NCI-H82 (cell line): ENCODE results near the gene MAGEC1.
"Not testable (repeated sequence)": the region's sequence is repeated elsewhere in the genome, so short reads cannot be mapped to it uniquely, and the experiment has no call there.

Source experiments
- DNase-seq: peaks from one replicate; lab custom pipeline; 2025; lab: John Stamatoyannopoulos, UW

Gene MAGEC1, protein sequence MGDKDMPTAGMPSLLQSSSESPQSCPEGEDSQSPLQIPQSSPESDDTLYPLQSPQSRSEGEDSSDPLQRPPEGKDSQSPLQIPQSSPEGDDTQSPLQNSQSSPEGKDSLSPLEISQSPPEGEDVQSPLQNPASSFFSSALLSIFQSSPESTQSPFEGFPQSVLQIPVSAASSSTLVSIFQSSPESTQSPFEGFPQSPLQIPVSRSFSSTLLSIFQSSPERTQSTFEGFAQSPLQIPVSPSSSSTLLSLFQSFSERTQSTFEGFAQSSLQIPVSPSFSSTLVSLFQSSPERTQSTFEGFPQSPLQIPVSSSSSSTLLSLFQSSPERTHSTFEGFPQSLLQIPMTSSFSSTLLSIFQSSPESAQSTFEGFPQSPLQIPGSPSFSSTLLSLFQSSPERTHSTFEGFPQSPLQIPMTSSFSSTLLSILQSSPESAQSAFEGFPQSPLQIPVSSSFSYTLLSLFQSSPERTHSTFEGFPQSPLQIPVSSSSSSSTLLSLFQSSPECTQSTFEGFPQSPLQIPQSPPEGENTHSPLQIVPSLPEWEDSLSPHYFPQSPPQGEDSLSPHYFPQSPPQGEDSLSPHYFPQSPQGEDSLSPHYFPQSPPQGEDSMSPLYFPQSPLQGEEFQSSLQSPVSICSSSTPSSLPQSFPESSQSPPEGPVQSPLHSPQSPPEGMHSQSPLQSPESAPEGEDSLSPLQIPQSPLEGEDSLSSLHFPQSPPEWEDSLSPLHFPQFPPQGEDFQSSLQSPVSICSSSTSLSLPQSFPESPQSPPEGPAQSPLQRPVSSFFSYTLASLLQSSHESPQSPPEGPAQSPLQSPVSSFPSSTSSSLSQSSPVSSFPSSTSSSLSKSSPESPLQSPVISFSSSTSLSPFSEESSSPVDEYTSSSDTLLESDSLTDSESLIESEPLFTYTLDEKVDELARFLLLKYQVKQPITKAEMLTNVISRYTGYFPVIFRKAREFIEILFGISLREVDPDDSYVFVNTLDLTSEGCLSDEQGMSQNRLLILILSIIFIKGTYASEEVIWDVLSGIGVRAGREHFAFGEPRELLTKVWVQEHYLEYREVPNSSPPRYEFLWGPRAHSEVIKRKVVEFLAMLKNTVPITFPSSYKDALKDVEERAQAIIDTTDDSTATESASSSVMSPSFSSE

DNA sequence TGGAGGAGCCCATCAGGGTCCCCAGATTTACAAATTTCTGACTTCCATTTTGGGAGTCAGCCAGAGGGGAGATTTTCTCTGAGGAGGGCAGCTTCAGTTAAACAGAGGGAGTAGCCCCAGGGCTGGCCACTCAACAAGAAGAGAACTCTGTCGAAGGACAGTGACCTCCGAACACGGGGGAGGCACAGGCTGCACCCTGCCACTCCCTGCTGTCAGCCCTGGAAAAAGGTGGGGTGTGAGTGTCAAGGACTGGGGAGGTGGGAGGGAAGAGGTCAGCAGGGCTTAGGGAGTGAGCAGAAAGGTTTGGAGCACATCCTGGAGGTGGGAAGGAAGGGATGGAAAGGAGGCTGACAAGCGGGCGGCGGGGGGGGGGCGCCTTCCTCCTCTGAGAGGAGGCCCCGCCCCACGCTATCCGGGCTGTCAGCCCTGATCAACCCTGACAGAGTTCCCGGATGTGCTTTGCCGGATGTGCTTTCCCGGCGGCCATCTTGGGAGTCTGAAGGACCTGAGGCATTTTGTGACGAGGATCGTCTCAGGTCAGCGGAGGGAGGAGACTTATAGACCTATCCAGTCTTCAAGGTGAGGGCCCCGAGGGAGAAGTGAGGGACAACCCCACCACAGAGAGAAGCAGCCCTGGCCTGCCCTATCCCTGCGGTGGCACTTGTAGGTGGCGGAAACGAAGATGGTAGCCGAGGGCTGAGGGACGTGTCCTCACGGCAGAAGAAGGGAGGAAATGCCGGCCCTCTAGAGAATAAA, at the start of gene MAGEC1:
Gene MAGEC1, plus strand, starts transcription at position 495 of the 756 bp plus-strand sequence. CDS start 1,179 bp downstream, outside the sequence.
- peak; percentile 7 for DNase-seq

DNA sequence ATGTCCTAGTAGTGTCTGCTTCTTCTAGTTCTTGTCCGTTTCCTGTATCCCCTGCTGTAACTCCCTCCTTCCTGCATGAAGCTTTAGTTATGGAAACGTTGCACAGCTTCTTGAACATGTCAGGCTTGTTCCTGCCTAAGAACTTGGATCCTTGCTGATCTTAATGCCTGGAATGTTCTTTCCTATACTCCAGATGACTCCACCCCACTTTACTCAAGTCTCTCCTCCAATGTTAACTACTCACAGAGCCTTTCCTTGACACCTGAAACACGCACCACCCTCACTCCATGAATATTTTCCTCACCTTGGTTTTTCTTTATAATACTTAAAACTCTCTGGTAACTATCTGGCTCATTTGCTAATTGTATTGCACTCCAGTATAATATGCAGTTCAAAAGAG, 46.2 kb upstream of the MAGEC1 start:
- no peak for DNase-seq

DNA sequence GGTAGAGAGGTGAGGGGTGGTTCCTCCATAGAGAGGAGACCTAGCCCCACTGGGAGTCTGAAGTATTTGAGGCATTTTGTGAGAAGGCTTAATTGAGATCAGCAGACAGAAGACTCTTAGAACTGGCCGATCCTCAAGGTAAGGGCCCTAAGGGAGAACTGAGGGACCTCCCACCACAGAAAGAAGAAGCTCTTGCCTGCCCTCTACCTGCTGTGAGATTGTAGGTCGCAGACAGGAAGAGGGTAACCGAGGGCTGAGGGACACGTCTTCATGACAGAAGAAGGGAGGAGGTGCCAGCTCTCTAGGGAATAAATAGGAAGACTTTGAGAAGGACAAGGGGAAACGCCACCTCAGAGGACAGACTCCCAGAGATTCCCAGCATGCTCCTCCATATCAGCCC, 24.1 kb upstream of the MAGEC1 start:
- DNase-seq, result peak; percentile 8

DNA sequence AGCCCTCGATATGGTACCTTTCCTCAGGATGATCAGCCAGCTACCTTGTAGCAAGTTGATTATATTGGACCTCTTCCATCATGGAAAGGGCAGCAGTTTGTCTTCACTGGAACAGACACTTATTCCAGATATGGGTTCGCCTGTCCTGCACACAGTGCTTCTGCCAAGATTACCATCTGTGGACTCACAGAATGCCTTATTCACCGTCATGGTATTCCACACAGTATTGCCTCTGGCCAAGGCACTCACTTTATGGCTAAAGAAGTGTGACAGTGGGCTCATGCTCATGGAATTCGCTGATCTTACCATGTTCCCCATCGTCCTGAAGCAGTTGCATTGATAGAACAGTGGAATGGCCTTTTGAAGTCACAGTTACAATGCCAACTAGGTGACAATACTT, 14.9 kb upstream of the MAGEC1 start:
- not testable (repeated sequence) for DNase-seq

DNA sequence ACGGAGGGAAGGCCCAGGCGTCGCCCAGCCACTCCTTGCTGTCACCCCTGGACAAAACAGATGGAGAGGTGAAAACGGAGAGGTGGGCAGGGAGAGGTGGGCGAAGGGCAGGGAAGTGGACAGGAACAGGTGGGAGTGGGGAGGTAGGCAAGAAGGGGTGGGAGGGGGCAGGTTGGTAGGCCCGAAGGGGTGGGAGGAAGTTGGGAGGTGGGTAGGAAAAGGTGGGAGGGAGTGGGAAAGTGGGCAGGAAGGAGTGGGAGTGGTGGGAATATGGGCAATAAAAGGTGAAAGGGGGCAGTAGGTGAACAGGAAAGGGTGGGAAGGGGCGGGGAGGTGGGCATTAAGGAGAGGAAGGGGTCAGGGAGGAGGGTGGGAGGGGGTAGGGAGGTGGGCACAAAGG, 9.0 kb upstream of the MAGEC1 start:
- no peak for DNase-seq

DNA sequence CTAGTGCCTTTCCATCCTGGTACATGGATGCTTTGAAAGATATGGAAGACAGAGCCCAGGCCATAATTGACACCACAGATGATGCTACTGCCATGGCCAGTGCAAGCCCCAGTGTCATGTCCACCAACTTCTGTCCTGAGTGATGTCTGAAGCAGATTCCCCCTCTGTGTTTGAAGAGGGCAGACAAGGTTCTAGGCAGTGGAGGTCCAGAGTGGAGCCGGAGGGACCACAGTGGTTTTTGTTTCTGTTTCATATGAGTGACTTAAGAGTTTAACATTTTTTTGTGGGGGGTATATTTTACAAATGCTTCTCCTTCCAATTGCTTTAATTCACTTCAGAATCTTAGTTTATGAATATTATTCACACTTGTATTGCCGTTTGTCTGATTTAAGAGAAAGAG, 6.0 kb upstream of the MAGEC1 start:
- no peak for DNase-seq

DNA sequence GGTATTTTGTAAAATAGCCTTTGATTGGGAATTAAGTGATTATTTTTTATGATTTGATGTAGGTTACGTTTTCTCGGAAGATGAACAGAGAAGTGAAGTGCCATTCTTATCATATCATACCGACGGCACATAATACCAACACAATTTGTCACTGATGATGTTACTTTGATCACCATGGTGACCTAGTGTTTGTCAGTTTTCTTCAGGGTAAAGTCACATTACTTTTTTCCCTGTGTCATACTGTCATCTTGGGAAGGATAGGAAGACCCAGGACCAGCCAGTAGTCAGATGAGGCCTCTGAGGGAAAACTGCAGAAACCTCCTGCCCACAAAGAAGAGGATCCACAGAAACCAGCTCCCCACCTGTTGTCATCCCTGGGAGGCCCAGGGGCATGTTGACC, 1.3 kb upstream of the MAGEC1 start:
- DNase-seq, result no peak

DNA sequence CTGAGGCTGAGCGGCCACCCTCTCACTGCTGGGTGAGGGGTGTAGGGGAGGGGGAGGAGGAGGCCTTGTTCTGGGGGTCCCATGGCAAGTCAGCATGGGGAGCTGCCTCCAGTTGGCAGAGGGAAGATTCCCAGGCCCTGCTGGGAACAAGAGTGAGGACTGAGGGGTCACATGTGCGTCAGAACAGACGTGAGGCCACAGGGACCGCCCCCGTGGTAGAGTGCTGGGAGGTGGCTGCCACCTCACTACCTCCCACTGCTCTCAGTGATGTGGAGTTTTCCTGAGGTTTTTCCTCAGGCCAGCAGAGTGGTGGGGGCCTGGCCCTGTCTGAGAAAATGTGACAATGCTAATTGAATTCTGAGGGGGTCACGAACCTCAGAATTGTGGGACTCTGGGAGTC, 568 bp downstream of the MAGEC1 start:
- no peak for DNase-seq

DNA sequence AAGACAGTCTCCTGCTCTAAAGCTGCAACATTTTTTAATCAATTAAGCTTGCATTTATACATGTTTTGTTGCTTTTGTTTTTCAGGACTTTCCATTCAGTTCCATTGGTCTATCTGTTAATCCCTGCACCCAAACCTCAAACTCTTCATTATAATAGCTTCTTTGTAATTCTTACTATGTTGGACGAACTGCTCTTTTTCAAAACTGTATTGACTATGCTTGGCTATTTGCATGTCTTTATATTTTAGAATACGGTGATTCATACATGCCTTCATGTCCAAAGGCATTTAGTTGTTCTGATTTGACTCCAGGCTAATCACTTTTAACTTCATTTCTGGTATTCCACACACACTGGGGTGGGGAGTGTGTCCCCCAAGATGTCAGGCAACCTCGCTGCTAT, 14.1 kb downstream of the MAGEC1 start:
- DNase-seq, result no peak

DNA sequence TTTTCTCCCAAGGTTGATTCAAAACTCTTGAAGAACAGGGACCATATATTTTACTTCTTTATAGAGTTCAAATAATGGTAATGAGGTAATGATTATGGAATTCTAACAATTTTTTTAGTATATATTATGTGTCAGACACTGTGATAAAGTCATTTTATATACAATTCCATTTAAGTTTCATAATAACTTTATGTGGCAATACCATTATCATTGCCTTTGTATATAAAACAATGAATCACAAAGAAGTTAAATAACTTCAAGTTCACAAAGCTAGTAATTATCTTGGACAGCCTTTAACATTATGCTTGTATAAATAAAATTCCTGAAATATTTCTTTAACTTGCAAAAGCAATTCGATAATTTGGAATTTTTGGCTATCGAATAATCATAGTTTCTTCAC, 20.6 kb downstream of the MAGEC1 start:
- DNase-seq, result no peak

DNA sequence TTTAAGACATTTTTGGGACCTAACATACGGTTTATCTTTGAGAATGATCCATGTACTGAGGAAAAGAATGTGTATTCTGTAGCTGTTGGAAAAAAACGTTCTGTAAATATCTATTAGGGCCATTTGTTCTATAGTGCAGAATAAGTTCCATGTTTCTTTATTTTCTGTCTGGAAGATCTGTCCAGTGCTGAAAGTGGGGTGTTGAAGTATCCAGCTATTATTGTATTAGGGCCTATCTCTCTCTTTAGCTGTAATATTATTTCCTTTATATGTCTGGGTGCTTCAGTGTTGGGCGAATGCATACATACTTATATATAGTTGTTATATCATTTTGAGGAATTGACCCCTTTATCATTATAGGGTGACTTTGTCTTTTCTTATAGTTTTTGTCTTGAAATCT, 24.7 kb downstream of the MAGEC1 start:
- DNase-seq, result no peak

DNA sequence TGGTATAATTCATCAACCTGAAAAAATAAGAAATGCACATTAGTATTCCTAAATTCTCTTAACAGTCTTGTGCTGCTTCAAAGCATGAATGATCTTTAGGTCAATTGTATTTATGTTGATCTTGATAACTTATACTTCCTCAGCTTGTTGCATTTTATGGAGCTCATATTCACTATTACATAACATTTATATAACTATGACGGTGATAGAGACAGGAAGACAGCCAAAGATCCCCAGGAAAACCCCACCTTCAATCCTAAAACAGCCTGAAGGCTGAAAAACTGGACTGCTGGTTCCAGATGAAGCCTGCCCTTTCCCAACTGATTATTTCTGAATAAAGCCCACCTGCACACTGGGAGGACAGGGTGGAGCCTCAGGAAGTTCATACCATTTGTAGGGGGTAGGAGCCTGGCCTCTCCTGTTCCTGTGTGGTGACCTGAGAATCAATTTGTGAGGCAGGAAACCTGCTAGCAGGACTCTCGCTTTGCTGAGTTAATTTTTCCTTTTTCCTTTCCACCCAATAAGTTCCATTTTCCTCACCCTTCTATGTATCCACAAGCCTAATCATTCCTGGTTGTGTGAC, 30.5 kb downstream of the MAGEC1 start:
- no peak for DNase-seq

DNA sequence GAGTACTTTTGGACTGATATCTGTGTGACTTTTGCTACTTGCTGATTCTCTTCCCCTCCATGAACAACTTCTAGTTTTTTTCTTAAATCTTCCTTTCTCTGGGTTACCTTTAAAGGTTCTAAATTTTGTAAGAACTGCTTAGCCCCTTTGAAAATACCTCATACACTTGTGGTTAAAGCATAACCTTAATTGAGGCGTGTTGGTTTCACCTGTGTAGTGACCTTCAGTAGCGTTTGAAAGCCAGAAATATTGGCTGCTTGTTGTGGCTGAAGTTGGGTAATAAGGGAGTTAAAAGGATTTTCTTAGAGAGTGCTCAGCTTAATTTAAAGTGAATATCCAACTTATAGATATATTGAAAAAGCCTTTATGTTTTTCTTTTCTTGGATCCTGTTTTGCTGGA, 32.0 kb downstream of the MAGEC1 start:
- DNase-seq, result no peak

DNA sequence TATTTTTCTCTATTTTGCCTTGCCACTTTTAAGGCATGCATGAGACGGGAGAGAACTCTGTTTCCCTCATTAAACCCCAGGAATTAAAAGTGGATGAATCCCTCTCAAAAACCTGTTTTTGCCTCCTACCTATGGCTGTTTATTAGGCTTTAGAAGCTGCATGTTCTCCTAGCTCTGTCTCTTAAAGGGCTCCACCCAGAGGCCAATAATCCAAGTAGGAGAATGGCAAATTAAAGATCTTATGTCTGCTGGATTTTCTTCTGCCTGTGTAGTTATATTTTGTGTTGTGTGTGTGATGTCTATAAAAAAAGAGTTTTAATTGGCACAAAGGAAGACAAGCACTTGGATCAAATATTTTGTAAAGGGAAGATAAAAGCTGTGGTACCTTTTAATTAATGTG, 32.4 kb downstream of the MAGEC1 start:
- DNase-seq, result peak; percentile 1

DNA sequence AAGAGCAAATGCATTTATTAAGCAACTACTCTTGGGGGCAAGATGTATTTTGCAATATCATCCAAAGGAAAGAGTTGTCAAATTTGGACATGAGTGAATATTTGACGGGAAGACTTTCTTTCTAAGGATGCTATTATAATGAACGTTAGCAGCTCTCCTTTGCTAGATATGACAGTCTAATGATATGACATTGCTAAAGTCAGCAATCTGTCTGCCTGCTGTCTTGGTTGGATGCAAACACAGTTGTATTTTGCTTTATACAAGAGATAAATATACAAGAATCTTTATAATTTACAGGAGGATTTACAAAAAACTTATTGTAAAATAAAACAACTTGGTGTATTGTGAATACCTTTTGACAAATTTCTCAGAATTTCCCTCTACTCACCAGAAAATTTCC, 37.5 kb downstream of the MAGEC1 start:
- no peak for DNase-seq

DNA sequence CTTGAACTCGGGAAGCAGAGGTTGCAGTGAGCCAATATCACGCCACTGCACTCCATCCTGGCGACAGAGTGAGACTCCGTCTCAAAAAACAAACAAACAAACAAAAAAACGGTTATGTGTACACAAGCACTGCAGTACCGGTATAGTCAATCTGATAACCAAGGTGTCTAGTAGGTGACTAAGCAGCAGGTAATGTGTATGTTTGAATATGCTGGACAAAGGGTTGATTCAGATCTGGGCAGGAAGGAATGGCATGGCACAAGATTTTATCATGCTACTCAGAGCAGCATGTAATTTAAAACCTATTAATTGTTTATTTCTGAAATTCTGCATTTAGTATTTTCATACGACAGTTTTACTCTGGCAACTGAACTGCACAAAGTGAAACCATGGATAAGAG, 41.7 kb downstream of the MAGEC1 start:
- no peak for DNase-seq

DNA sequence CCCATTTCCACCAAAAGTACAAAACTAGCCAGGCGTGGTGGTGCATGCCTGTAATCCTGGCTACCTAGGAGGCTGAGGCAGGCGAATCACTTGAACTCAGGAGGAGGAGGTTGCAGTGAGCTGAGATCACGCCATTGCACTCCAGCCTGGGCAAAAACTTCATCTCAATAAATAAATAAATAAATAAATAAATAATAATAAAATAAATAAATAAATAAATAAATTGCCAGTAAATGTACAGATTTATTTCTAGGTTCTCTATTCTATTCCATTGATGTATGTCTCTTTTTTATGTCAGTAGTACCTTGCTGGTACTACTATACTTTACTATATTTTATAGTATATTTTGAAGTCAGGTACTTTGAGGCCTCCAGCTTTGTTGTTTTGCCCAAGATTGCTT, 43.7 kb downstream of the MAGEC1 start:
- no peak for DNase-seq

DNA sequence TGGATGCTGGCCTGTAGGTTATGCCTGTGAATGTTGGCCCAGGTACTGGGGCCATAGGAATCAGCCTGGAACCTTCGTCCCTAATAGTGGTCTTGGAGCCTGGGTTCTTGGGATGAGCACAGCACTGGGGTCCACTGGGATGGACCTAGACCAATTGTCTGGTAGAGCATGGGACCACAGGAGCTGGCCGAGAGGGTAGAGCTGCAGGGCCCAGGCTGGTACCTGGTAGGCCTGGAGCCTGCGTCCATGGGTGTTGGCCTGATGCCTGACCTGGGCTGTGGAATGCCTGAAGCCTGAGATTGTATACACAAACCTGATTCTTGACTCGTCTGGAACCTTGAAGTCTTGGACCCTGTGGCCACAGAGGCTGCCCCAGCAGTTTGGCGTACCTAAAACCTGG, 48.9 kb downstream of the MAGEC1 start:
- DNase-seq, result no peak

DNA sequence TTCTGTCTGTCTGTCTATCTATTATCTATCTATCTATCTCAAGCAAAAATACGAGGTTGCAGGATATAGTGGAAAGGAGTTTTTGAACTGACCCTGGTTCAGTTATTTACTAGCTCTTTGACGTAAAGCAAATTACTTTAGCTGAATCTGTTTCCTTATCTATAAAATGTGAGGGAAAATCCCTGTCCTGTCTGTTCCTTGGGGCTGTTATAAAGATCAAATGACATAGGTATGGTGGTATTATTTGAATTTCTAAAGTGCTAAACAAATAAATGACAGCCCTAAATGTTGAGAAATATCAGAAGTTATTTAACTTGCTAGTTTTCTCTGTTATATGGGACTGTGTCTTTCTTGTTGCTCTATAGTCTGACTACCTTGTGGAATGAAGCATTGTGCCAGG, 55.0 kb downstream of the MAGEC1 start:
- no peak for DNase-seq
